GM12873 (cell line): ENCODE data around the gene PEG3.

Source experiments
- CTCF ChIP-seq: IDR thresholded peaks from 2 replicates; pipeline ENCODE4 v1.5.1; 2012; ENCODE audit warnings: low read depth, mild to moderate bottlenecking, moderate library complexity, low read length, control low read depth; ENCODE audit not compliant: insufficient read depth; ENCODE audit errors: missing control alignments

Gene PEG3

GRCh38 chr19:56840451-56841192 is at the start of gene PEG3, which contains the start of gene ZIM2:
PEG3 (minus strand) TSS chr19:56840726; CDS start chr19:56824655, 16,071 bp downstream.
ZIM2 (minus strand) TSS chr19:56840726; CDS start chr19:56824277, 16,449 bp downstream.
- TF ChIP-seq CTCF = no peak

- TF ChIP-seq CTCF = no peak
Observed at GRCh38 chr19:56885173-56885985, 44.9 kb upstream of the PEG3 start.

GRCh38 chr19:56884441-56884840 is 43.9 kb upstream of the PEG3 start:
- no peak for TF ChIP-seq CTCF

GRCh38 chr19:56880592-56881190 is 40.2 kb upstream of the PEG3 start:
- no peak for TF ChIP-seq CTCF

GRCh38 chr19:56877069-56877715 is 36.7 kb upstream of the PEG3 start:
- TF ChIP-seq CTCF = no peak

- TF ChIP-seq CTCF = no peak
Observed at GRCh38 chr19:56875717-56876116, 35.2 kb upstream of the PEG3 start.
